ENCODE measurements around the gene OVOL1.

Gene OVOL1

DNA sequence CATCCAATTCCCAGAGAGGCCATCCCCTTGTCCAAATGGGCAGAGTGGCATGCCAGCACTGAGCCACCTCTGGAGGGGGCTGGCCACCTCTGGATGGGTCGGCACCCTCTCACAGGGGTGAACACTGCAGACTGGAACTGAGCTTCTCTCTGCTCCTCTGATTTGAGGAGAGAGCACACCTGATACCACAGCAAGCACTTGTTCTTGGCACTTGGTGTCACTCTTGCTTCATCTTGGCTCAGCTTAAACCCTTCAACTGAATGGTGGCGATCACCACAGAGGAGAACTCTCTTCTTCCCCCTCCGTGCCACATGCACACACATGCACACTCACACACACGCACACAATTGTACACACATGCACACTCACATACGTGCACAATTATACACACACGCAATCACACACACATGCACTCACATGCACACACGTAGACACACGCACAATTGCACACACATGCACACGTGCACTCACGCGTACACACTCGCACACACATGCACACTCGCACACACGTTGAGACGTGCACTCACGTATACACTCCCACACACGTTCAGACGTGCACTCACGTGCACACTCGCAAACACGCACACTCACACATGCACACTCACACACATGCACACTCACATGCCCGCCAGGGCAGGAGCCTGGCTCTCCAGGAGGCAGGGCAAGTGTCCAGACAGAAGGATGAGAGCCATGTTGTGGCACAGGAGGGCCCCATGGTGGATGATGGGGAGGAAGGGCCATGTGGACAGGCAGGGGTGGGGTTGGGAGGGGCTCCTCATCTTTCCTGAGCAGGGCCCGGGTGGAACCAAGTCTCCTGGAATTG lies 23.4 kb downstream of the OVOL1 start:
- Histone ChIP-seq H3K4me3 (ENCODE audit: low read depth, low read length) (no peak overlapping the region), H3K9ac (ENCODE audit: low read depth, low read length) (no peak overlapping the region), H3K9me3 (ENCODE audit: control insufficient read depth, insufficient read depth, low read length) (no peaks in the 10 kb centered on the region), H3K27me3 (ENCODE audit: control insufficient read depth, insufficient read depth, low read length) (no peaks in the 10 kb centered on the region), H3K4me1 (ENCODE audit: control insufficient read depth, insufficient read depth, low read length) (no peaks in the 10 kb centered on the region), H3K36me3 (ENCODE audit: control insufficient read depth, insufficient read depth, low read length) (no peaks in the 10 kb centered on the region)

DNA sequence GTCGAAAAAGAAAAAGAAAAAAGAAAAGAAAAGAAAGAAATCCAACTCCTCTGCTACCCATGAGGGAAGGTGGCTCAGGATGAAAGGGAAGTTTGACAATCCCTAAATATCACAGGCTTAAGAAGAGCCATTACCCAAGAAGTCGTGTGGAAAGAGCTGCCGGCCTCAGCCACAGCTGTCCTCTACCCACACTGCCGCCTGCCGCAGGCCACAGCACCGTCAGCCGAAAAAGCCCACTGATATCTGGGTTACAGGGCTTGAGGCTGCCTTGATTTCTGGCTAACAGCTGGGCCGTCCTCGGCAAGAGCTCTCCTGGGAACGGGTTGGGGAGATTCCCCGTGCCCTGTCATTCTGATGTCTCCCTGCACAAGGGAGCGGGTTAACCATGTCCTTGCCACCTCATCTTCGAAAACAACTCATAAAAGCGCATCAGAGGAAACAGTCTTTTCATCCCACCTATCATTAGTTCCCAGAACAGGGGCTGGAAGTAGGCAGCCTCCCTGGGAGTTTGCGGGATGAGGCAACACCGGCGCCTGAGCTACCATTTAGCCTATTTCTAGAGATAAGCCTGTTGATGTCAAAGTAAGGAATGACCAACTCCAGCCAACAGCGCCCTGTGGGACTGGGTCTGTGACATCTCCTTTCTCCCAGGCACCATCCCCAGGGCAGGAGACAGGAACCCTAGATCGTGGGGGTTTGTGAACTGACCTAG lies 25.1 kb downstream of the OVOL1 start:
- Histone ChIP-seq H3K4me3 (ENCODE audit: low read depth, low read length) (no peak overlapping the region), H3K9me3 (ENCODE audit: control insufficient read depth, insufficient read depth, low read length) (no peaks in the 10 kb centered on the region), H3K27me3 (ENCODE audit: control insufficient read depth, insufficient read depth, low read length) (peaks cover 2% of the 10 kb centered on the region), H3K4me1 (ENCODE audit: control insufficient read depth, insufficient read depth, low read length) (peaks cover 1% of the 10 kb centered on the region), H3K36me3 (ENCODE audit: control insufficient read depth, insufficient read depth, low read length) (no peaks in the 10 kb centered on the region), H3K9ac (ENCODE audit: low read depth, low read length) (no peak overlapping the region)

DNA sequence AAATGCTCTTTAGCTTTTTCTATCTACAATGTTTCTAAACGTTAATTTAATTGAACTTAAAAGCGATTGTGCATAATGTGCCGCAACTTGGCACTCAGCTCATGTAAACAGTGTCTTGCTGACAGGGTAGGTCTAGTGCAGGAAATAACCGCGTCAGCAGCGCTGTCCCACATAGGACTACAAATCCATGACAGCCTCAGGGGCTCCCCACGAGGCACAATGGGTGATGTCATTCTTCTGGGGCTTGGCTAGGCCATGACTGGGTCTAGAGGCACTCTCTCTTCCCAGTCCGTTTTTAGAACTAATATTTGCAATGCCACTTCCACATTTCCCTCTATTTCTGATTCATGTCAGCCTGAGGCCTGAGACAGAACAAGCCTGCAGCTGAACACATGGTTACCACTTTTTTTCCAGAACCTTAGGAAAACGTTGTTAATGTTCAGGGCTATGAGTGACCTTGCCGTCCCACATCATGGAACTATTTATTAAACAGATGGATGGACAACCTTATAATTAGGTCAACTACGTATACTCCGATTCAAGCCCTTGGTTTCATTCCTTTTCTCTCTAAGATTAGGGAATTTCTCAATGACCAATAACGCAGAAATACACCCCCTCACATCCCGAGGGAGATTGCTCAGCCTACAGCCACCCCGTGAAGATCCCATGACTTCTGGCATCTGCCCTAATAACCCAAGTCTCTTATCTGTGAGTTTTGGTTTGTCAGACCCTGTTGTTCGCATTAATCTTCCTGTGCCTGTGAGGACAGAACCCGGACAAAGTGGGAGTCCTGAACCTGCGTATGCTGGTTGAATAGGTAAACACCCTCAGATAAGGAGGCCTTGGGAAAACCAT lies 27.5 kb downstream of the OVOL1 start:
- H3K36me3 ChIP-seq (ENCODE audit: control insufficient read depth, insufficient read depth, low read length) = no peaks in the 10 kb centered on the region
- H3K4me1 ChIP-seq (ENCODE audit: control insufficient read depth, insufficient read depth, low read length) = peaks cover 2% of the 10 kb centered on the region
- H3K9ac ChIP-seq (ENCODE audit: low read depth, low read length) = no peak overlapping the region

DNA sequence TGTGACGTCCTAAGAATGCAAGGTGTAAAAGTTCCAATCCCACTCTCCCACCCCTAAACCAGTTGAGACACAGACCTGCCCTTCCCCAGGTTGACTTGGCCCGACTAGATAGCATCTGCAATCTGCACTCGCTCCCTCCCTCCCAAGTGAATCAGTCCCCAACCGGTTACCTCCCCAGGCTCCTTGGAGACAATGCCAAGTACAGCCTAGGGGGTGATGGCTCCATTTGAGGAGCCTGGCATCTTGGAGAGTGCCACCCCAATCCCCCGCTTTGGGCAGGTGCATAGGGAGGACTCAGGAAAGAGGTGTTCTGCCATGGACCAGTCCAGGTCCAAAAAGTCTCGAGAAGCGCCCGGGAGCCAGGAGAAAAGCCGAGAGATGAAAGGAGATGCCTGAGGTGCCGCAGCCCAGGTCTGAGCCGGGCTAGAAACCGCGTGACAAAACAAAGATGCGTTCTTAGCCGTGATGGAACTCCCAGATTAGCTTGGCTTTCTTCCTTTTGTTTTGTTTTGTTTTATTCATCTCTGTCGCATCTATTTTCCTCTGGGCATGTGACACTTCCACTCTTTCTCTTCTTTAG lies 28.2 kb downstream of the OVOL1 start:
- peaks cover 2% of the 10 kb centered on the region for H3K4me1 ChIP-seq (ENCODE audit: control insufficient read depth, insufficient read depth, low read length)
- no peak overlapping the region for H3K4me3 ChIP-seq (ENCODE audit: low read depth, low read length)
- H3K9ac ChIP-seq (ENCODE audit: low read depth, low read length) = no peak overlapping the region
- H3K9me3 ChIP-seq (ENCODE audit: control insufficient read depth, insufficient read depth, low read length) = no peaks in the 10 kb centered on the region
- no peaks in the 10 kb centered on the region for H3K36me3 ChIP-seq (ENCODE audit: control insufficient read depth, insufficient read depth, low read length)
- H3K27me3 ChIP-seq (ENCODE audit: control insufficient read depth, insufficient read depth, low read length) = peaks cover 8% of the 10 kb centered on the region

More for the DNA sequence above, 27.5 kb downstream of the OVOL1 start:
- H3K4me3 ChIP-seq (ENCODE audit: low read depth, low read length) = no peak overlapping the region
- peaks cover 8% of the 10 kb centered on the region for H3K27me3 ChIP-seq (ENCODE audit: control insufficient read depth, insufficient read depth, low read length)
- H3K9me3 ChIP-seq (ENCODE audit: control insufficient read depth, insufficient read depth, low read length) = no peaks in the 10 kb centered on the region

DNA sequence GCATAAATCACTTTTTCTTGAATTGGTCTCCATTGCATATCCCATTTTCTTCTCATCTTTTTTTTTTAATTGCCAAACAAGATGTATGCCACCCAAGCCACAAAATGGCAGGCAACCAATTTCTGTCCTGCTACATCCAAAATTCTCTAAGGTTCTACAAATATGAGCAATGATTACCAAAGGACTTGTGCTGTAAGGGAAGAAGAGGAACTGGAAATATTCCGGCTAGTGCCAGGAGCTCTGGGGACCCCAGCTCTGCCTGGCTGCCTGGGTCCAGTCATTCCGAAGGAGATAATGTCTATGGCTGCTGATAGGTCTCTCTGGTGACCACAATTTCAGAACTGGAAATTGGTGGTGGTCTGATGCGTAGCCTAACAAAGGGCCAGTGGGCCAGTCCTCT lies 29.8 kb downstream of the OVOL1 start:
- peaks cover 8% of the 10 kb centered on the region for H3K27me3 ChIP-seq (ENCODE audit: control insufficient read depth, insufficient read depth, low read length)
- H3K9ac ChIP-seq (ENCODE audit: low read depth, low read length) = no peak overlapping the region
- no peaks in the 10 kb centered on the region for H3K9me3 ChIP-seq (ENCODE audit: control insufficient read depth, insufficient read depth, low read length)
- peaks cover 2% of the 10 kb centered on the region for H3K4me1 ChIP-seq (ENCODE audit: control insufficient read depth, insufficient read depth, low read length)
- no peak overlapping the region for H3K4me3 ChIP-seq (ENCODE audit: low read depth, low read length)
- no peaks in the 10 kb centered on the region for H3K36me3 ChIP-seq (ENCODE audit: control insufficient read depth, insufficient read depth, low read length)

DNA sequence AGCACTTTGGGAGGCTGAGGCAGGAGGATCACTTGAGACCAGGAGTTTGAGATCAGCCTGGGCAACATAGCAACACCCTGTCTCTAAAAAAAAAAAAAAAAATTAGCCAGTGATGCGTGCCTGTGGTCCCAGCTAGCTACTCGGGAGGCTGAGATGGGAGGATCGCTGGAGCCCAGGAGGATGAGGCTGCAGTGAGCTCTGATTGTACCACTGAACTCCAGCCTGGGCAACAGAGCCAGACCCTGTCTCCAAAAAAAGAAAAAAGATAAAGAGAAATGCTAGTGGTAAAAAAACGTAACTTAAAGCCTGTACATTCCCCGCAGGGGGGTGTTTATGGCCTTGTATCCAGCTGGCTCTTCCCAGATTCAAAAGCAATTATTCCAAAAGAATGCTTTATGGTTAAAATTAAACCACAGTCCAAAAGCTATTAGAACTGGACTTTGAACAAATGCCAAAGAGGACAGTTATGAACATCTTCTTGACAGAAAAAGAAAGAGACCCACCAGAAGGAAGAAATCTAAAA lies 30.5 kb downstream of the OVOL1 start:
- Histone ChIP-seq H3K9me3 (ENCODE audit: control insufficient read depth, insufficient read depth, low read length) (no peaks in the 10 kb centered on the region), H3K36me3 (ENCODE audit: control insufficient read depth, insufficient read depth, low read length) (no peaks in the 10 kb centered on the region), H3K9ac (ENCODE audit: low read depth, low read length) (no peak overlapping the region), H3K27me3 (ENCODE audit: control insufficient read depth, insufficient read depth, low read length) (peaks cover 8% of the 10 kb centered on the region), H3K4me1 (ENCODE audit: control insufficient read depth, insufficient read depth, low read length) (peaks cover 2% of the 10 kb centered on the region), H3K4me3 (ENCODE audit: low read depth, low read length) (peak overlapping the region; percentile 71)

DNA sequence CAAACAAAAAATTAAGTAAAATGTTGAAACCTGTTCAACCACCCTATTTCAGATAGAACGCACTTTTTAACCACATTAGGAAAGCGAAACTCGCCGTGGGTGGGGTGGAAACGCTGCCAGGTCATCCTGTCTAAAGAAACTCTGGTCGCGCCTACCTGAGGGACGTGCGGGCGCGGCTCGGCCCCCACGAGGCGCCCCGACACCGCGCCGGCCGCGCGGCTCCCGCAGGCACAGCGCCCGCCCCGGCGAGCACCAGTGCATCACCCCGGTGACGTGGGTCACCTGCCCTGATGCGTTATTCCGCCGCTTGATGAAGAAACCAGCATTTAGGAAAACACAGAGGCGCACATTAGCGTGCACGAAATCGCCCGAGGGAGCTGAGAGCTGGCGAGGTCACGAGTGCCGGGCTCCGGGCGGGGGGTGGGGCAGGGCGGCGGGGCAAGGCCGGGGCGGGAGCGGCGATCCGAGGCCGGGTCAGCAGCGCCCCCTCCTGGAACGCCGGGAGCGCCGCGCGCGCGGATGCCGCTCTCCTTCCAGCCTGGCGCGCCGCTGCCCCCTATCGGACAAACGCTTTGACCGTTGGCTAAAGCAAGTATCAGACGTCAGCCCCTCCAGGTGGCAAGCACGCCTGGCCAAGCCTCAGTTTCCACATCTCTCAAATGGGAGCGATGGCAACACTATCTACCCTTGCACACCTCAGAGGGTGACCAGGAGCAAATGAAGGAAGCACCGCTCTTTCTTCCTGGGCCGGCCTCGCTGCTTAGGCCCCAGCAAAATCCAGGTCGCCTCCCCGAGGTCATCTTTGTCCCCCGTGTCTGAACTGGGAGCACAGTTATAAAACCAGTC lies 31.2 kb downstream of the OVOL1 start:
- H3K9me3 ChIP-seq (ENCODE audit: control insufficient read depth, insufficient read depth, low read length) = no peaks in the 10 kb centered on the region
- peak overlapping the region; percentile 71 for H3K4me3 ChIP-seq (ENCODE audit: low read depth, low read length)
- H3K27me3 ChIP-seq (ENCODE audit: control insufficient read depth, insufficient read depth, low read length) = peaks cover 8% of the 10 kb centered on the region
- H3K36me3 ChIP-seq (ENCODE audit: control insufficient read depth, insufficient read depth, low read length) = no peaks in the 10 kb centered on the region
- peaks cover 2% of the 10 kb centered on the region for H3K4me1 ChIP-seq (ENCODE audit: control insufficient read depth, insufficient read depth, low read length)
- no peak overlapping the region for H3K9ac ChIP-seq (ENCODE audit: low read depth, low read length)

DNA sequence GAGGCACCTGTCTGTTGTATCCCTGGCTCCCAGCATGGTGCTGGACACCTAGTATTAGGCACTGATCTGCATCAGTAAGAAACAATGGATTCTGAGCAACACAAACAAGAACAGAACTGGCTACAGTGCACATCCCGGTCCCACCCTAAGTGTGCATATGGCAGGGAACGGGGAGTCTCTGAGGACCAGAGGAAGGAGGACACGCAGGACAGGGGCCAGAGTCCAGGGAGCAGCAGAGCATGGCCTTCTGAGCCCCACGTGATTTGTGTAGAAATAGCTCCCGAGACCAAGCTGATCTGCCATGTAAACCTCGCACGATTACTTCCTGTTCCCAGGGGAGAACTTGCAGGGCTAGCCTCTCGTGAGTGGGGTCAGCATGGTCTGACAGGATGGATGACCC lies 34.2 kb downstream of the OVOL1 start:
- Histone ChIP-seq H3K36me3 (ENCODE audit: control insufficient read depth, insufficient read depth, low read length) (no peaks in the 10 kb centered on the region), H3K4me1 (ENCODE audit: control insufficient read depth, insufficient read depth, low read length) (peaks cover 2% of the 10 kb centered on the region), H3K27me3 (ENCODE audit: control insufficient read depth, insufficient read depth, low read length) (peaks cover 8% of the 10 kb centered on the region), H3K9me3 (ENCODE audit: control insufficient read depth, insufficient read depth, low read length) (no peaks in the 10 kb centered on the region), H3K4me3 (ENCODE audit: low read depth, low read length) (no peak overlapping the region), H3K9ac (ENCODE audit: low read depth, low read length) (no peak overlapping the region)

DNA sequence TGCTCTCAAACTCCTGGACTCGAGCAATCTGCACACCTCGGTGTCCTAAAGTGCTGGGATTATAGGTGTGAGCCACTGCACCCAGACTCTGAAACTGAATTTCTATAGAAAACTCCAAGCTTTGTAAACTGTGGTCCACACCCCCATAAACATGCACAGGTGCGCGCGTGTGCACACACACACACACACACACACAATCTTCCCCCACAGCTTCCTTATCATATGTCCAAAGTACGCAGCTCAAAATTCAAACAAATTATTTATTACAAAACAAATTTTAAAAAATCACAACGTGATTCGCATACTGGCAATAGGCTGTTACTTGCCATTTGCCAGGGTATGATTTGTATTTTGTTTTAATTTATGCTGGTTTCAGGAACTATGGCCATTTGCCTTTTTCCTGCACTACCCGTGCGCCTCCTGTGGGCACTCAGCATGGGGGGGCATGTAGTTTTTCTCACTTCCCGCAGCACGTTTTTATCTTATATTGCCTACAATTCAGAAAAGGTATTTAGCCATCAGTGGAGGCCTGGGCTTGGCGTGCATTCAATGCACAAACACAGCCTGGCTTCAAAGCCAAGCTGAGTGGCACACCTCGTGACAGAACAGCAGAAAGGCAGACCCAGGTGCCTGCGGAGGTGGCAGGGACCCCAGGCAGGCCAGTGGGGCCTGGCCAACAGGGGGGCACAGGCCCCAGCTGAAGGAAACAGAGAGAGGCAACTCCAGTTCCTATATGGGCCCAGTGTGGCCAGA lies 36.1 kb downstream of the OVOL1 start:
- Histone ChIP-seq H3K9me3 (ENCODE audit: control insufficient read depth, insufficient read depth, low read length) (no peaks in the 10 kb centered on the region), H3K4me3 (ENCODE audit: low read depth, low read length) (no peak overlapping the region), H3K4me1 (ENCODE audit: control insufficient read depth, insufficient read depth, low read length) (no peaks in the 10 kb centered on the region), H3K9ac (ENCODE audit: low read depth, low read length) (no peak overlapping the region), H3K27me3 (ENCODE audit: control insufficient read depth, insufficient read depth, low read length) (no peaks in the 10 kb centered on the region), H3K36me3 (ENCODE audit: control insufficient read depth, insufficient read depth, low read length) (no peaks in the 10 kb centered on the region)

DNA sequence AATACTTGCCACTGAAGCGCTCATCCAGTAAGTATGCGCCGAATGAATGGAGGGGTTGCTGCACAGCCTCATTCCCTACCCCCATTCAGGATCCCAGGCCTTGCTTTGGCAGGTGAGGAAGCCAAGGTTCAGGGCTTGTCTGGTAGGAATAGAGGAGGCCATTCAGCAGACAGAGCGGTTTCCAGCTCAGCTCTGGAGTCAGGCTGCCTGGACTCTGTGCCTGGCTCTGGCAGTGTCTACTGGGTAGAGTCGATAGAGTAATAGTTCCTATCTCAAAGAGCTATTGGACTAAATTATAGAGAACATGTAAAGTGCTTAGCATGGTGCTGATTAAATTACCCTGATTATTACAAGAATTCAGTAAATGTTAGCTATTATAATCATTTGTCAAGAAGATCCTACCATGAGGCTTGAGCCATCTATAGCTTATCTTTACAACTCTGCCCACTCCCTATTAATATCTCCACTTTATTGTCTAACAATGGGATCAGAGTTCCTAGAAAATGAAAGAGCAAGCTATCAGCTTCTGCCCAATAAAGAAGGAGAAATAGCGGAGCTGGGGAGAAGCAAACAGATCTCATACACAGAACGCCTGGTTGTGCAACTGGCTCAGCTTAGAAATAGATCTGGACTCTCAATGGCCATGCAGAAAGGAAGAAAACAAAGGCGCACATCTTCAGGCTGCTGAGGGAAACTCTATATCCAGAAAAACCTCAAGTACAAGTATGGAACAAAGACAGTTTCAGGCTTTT lies 40.3 kb downstream of the OVOL1 start:
- Histone ChIP-seq H3K4me3 (ENCODE audit: low read depth, low read length) (no peak overlapping the region), H3K27me3 (ENCODE audit: control insufficient read depth, insufficient read depth, low read length) (peaks cover 9% of the 10 kb centered on the region), H3K9me3 (ENCODE audit: control insufficient read depth, insufficient read depth, low read length) (no peaks in the 10 kb centered on the region), H3K4me1 (ENCODE audit: control insufficient read depth, insufficient read depth, low read length) (peaks cover 2% of the 10 kb centered on the region), H3K36me3 (ENCODE audit: control insufficient read depth, insufficient read depth, low read length) (no peaks in the 10 kb centered on the region), H3K9ac (ENCODE audit: low read depth, low read length) (no peak overlapping the region)

Measured in iPS-15b (cell line).